ENCODE data around the gene ADIRF.
"Not testable (repeated sequence)": the region's sequence is repeated elsewhere in the genome, so short reads cannot be mapped to it uniquely, and the experiment has no call there.

Gene ADIRF

DNA sequence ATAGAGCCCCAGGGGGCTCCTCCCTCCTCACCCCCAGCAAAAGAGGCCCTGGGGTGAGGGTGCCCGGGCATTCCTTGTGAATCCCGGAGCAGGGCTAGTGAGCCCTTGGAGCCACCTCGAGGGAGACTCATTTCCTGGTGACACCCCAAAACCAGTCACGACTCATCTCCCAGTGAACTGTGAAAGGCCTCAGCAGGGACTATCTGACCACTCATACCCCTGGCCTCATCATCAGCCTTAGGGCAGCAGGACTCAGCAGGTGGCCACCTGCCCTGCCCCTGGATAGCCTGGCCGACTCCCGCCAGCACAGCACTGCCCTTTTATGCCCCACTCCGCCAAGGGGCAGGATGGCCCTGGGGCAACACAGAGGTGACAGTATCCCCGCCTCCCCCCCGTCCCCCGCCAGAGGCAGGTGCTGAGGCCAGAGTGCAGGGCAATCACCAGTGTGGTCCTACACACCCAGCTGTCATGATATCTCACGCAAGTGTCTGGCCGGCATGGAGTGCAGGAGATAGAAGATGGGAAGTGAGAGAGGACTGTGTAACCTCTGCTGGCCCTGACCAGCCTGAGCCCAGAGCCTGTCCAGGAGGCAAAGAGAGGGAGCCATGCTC, 6.7 kb upstream of the ADIRF start:
- DNase-seq, result no peak

DNA sequence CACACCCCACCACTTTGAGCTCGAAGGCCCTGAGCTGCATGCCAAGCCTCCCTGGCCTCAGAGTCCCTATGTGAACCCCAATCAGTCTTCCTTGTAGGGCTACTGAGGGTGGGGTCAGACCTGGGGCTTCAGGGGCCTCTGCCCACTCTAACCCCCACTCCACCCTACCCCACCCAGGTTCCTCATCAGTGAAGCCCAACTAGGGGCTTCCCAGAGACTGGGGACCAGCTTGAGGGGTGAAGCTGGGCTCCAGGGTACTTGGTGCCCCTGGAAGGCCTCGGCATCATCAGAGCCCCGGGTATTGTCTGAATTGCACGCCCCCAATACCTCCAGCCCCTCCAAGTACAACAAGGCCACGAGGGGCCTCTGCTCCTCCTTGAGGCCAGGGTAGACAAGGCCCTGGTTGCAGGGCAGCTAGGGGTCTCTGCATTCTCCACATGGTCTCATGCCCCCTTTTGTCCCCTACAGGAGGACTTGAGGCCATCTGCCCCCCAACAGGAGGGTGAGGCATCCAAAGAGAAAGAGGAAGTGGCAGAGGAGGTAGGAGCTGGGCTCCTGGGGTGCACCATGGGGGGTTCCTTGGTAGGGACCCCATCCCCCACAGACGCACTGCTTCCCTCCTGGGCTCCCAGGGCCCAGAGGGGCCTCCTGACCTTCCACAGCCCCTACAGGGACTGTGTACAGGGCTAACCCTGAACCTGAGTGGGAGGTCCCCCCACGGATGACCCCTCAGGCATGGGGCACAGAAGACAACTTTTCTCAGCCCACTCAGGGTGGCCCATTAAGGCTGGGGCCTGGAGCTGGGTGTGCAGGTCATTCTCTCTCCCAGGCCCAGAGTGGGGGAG, 5.9 kb upstream of the ADIRF start:
- peak; percentile 50 for DNase-seq

DNA sequence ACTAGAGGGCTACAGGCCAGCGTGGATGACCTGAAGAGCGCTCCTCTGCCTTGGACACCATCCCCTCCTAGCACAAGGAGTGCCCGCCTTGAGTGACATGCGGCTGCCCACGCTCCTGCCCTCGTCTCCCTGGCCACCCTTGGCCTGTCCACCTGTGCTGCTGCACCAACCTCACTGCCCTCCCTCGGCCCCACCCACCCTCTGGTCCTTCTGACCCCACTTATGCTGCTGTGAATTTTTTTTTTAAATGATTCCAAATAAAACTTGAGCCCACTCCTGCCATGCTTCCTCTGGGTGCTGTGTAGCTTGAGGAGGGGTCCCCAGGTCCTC, 5.3 kb upstream of the ADIRF start:
- no peak for DNase-seq

DNA sequence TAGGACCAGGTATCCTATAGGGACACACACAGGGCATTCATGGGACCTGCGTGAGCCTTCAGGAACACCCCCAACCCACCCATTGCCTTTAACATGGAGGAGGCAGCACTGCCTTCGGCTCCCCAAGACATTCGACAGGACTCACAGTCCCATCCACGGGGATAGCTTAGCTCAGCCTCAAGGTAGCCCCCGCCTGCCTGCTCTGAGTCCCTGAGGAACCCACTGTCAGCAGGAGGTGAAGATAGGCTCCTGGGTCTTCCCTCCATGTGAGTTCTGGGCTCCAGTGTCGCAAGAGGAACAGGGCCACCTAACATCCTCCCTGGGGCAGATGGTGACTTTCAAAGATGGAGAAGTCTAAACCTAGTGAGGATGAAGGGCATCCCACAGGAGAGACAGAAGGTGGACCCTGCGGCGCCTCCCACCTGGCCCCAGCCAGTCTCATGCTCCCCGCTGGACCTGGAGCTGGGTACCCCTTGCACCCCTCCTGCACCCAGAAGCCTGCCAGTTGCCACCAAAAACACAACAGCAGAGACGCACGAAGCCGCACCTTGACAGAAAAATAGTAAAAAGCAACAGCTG, 4.9 kb upstream of the ADIRF start:
- DNase-seq, result no peak

DNA sequence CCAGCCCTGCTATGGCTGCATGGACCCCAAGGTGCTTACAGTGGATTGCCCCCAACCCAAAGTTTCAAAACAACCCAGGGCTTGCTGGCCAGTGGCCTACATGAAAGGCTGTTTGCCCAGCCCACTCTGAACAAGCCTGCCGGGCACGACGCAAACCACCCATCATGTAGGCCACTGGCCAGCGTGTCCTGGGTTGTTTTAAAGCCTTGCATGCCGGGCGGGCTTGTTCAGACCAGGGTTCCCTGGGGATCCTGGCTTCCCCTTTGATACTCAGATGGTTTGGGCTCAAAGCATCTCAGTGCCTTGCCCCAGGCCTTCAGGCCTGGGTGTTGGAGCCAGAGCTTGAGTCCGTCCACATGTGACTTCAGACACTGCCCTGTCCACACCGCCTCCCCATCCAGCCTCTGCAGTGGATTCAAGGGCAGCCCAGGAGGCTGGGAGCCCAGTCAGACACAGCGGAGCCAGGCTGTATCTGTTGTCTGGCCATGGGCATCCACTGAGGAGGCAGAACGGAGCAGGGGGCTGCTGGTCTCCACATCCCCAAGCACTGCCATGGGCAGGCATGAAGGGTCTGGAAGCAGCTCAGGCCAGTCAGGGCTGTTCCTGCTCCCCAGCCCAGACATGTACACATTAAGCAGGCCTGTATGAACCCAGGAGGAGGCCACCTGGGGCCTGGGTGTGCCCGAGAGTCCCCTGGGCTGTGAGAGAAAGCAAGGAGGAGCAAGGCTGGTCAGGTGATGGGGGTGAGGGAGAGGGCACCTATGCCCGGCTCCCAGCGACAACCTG, 4.0 kb upstream of the ADIRF start:
- DNase-seq, result no peak

DNA sequence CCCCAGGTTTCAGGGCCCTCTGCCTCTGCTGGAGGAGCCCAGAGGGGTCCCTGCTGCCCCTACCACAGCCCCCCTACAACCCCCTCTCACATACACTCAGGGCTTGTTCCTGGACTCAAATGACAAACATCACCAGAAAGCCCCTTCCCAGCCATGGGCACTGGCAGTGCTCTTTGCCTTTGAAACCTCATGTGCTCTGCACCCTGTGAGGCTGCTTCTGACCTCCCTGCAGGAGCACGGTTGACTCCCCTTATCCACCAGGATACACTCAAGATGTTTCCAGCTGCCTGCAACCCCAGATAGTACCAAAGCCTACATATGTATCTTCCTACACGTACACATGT, 3.5 kb upstream of the ADIRF start:
- DNase-seq, result no peak

DNA sequence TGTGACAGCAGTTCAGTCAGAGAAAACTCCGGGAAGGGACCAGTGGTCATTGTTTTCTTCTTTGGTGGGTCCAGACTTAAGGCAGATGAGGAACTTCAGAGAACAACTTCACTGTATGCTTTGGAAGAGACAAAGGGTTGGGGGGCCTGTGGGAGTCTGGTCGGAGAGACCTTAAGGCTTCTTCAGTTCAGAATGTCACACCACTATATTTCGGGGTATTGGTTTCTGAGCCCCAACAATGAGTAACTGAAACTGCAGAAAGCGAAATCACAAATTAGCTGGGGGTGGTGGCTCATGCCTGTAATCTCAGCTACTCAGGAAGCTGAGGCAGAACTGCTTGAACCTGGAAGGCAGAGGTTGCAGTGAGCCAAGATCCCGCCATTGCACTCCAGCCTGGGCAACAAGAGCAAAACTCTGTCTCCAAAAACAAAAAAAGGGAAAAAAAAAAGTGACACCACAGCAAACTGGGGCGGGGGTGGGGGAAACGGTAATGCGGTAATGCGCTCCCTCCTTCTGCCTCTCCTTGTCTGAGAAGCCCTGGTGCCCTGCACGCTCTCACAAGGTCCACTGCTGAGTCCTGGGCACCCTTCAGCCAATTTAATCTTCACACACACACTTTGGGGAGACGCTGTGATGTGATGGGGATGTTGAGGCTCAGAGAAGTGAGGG, 2.2 kb upstream of the ADIRF start:
- no peak for DNase-seq

DNA sequence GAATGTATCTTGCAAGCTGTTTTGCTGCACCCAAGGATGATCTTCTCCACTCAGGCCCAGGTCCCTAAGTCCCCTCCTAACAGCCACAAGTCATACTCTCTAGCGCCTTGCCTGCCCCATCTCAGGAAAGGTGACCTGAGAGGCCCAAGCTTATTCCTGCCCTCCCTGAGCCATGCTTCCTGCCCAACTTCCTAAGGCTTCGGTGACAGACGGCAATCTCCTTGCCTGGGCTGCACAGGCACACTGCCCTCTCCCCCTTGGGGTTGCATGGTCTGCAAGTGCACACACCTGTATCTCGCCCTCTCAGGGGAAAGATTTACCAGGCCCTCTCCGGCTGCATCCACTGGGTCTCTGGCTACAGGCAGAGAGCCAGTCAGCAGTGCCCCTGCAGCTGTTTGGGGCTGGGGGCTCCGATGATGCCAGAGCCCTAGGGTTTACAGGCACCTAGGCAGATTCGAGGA, 771 bp upstream of the ADIRF start:
- DNase-seq, result no peak

DNA sequence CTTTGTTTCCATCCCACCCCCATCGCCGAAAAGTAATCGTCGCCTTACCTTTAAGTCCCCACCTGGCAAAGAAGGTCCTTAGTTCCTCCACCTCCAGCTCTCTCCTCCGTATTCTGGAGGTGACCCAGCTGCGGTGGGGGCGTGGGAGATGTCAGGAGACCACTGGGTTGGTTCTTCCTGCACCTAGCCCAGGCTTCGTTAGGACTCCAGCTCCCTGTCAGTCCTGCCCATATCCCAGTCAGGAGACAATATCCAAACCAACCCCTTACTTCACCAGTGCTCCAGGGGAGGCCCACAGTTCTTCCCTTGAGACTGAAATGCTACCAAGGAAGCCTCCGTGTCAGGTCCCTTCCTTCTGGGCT, 693 bp downstream of the ADIRF start:
- DNase-seq, result no peak

DNA sequence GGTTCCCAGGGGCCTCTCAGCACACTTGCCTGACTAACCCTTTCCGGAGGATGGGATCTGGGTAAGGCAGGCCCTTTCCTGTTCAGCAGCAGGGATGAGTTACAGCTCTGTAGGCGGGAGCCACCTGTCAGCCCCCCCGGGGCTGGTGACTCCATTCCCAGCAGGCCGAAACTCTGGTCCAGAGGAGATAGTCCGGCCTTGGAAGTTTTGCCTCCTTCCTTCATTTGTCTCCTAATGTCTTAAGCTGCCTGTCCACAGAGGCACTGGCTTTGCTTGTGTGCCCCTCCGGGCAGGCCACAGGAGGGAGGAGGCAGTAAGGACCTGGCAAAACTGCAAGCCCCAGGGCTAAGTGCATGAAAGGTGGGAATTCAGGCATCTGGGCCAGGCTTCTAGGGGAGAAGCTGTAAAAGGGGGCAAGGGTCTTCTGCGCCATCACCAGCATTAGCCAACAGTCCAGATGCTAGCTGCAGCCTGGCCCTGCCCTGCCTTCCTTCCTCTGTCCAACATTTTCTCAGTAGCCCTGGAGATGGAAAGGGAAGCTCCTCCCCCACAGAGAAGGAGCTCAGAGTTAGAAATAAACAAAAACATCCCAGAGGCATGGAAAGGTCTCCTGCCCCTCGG, 1.2 kb downstream of the ADIRF start:
- no peak for DNase-seq

DNA sequence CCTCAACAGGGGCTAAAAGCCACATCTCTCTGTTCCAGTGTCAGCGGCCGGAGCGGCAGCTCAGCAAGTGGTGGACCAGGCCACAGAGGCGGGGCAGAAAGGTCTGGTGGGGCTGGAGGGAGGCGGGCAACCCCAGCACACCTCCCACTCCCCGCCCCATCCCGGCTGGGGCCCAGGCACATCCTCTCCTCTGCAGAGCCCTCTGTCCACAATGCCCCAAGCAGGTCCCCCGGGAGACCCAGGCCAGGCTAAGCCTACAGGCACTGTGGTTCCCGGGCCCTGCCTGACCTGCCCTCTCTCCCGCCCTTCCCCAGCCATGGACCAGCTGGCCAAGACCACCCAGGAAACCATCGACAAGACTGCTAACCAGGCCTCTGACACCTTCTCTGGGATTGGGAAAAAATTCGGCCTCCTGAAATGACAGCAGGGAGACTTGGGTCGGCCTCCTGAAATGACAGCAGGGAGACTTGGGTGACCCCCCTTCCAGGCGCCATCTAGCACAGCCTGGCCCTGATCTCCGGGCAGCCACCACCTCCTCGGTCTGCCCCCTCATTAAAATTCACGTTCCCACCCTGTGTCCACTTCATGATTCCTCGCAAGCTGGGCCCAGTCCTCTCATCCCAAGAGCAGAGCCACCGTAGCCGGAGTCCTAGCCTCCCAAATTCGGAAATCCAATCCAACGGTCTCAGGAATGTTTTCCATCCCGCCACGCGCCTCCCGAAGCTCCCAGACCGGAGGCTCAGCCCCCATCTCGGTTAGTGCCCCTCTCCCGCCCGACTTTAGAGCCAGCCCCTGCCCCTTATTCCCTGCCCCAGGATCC, 2.1 kb downstream of the ADIRF start:
- no peak for DNase-seq

DNA sequence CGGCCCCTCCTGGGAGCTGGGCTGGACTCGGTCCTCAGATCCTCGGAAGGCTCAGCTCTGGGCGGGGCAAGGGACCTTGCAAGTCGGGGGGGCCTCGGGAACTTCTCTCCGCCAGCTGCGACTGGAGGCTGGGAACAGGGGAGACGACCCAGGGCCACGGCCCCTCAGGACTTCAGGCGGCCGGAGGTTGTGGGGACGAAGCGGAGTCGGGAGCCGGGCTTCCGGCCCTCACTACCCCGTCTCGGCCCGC, 2.6 kb downstream of the ADIRF start:
- DNase-seq, result no peak

DNA sequence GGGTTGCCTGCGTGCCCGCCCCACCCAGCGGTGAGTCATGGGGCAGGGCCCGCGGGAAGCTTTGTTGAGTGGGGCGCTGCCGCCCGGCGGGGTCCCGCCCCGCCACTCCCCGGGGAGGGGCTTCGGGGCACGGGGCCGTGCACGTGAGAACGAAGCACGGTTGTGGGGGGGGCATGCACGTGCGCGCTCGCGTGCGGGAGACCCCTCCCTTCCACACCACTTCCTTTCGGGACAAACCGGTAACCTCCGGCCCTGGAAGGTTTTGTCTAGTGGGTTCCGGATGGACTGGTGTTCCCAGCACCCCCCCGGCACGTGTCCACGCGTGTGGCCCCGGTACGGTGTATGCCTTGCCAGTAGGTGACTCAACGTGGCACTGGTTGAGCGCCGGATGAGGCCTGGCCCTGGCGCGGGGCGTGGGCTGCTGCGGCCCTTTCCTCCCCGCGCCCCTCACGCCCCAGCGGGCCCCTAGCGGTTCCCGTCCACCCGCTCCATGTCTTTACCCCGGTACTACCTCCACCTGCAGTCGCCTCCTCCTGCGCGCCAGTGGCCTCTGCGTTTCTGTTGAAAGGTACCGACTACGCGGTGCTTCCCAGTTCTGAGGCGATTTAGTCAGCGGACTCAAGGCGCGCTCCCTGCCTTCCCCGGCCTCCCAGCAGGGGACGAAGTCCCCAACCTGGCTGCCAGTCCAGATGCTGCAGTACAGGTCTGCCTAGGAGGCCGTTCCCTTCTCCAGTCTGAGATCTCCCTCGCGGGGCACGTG, 3.1 kb downstream of the ADIRF start:
- peak; percentile 93 for DNase-seq

DNA sequence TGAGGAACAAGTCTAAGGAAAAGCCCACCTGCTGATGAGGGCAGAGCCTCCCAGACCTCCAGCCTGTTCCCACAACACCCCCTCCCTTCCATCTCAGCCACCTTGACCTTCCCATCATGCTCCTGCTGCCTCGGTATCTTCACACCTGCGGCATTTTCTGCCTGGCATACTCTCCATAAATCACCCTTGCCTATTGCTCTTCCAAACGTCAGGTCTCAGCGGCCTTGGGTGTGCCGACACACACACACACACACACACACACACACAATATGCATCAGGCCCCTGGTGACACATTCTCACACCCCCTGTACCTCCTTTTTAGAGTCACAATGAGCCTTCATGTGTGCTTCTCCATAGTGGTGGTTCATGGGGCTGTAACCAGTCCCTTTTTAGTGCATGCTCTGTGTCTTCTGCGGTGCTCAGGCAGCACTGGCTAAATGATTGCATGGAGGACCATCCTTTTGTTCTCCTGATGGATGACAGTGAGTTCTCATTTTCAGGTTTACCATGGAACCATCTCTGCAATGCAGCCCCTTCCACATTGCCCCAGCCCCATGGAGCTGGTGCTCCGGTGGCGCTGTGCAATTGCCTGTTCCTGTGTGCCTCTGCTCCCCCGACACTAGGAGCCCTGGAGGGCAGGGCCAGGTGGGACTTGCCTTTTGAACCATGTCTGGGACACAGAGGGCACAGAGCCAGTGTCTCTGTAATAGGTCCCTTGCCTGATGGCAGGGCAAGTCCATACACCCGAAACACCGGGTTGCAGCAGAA, 4.5 kb downstream of the ADIRF start:
- no peak for DNase-seq

DNA sequence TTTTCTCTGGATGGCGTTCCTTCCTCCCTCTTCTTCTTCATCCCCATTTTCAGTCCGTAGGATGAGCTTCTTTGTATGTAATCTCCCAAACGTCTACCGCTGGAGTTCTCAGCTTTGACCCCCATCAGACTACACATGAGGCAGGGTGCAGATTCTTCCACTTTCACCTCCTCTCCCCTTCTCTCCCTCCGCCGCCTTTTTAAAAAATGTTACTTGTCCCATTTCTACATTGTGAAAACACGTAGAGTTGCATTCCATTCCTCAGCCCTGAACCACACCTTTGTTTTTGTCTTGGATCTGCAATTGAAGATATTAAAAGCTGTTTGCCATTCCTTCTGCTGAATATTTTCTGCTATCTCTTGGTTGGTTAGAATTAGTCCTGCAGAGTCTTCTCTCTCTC, 6.2 kb downstream of the ADIRF start:
- DNase-seq, result no peak

DNA sequence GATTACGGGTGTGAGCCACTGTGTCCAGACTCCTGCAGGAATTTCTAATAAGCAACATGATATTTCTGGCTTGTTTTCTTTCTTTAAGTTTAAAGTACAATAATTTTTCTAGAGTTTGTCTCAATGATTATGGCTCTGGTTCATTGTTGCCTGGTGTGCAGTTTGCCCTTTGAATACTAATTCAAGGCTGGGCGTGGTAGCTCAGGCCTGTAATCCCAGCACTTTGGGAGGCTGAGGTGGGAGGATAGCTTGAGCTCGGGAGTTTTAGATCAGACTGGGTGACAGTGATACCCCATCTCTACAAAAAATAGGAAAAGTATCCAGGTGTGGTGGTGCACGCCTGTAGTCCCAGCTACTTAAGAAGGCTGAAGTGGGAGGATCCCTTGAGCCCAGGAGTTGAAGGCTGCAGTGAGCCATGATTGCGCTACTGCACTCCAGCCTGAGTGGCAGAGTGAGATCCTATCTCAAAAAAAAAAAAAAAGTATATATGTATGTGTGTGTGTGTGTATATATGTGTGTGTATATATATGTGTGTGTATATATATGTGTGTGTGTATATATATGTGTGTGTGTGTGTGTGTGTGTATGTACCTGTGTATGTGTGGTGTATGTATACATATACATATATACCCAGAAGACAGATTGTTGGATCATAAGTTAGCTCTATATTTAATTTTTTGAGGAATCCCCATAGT, 8.2 kb downstream of the ADIRF start:
- no peak for DNase-seq

DNA sequence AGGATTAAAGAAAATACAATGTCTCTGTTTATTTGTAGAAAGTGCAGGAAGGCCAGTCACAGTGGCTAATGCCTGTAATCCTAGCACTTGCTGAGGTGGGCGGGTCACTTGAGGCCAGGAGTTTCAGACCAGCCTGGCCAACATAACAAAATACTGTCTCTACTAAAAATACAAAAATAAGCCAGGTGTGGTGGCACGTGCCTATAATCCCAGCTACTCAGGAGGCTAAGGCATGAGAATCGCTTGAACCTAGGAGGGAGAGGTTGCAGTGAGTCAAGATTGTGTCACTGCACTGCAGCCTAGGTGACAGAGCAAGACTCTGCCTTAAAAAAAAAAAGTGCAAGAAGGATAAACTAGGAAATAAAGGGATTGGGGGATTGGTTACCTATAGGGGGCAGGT, 10.2 kb downstream of the ADIRF start:
- DNase-seq, result not testable (repeated sequence)

DNA sequence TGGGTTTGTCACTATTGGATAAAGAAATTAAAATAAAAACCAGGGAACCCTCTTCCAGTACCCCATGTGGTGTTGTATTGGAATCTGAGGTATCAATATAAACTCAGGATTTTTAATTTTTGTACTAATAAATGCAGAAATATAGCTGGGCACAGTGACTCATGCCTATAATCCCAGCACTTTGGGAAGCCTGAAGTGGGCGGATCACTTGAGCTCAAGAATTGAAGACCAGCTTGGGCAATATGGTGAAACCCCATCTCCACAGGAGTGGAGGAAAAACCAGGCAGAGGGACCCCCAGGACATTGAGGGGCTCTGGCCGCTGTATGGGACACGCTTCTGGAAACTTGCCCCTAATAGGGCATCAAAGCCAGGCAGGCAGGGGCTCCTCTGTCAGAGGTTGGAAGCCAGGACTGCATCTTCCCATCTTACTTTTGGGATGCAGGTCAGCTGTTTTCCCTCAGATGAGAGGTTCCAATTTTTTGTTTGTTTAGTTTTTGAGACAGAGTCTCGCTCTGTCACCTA, 11.1 kb downstream of the ADIRF start:
- no peak for DNase-seq

DNA sequence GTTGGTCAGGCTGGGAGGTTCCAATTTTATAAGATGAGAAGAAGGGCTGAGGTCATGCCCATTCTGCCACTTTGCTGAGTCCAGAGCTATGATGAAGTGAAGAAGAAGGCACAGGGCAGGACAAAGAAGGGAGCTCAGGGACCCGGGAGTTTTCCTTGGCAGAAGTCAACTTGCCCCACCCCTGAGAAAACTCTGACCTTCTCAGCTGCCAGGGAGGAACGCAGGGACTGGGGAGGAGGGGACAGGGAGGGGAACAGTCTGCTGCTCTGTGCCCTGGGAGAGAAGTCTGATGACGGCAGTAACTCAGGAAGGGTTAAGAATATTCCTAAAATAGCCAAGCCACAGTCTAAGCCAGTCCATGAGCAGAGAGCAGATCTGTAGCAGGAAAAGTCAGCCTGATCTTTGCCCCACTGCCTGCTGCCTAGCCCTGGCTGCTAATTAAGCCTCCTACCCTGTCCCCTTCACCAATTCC, 11.7 kb downstream of the ADIRF start:
- no peak for DNase-seq

DNA sequence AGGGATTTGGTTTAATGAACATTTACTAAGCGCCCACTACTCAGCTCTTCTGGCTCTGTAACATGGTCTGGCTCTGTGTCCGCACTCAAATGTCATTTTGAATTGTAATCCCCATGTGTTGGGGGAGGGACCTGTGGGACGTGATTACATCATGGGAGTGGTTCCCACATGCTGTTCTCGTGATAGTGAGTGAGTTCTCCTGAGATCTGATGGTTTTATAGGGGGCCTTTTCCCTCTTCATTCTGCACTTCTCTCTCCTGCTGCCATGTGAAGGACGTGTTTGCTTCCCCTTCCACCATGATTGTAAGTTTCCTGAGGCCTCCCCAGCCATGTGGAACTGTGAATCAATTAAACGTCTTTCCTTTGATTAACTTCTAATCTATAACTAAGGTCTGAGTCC, 12.7 kb downstream of the ADIRF start:
- DNase-seq, result not testable (repeated sequence)
